ENCODE results near the gene MTMR3.

- TF ChIP-seq CTCF (IDR thresholded peaks at IDR 0.05; ENCODE audit: insufficient read depth, low read depth, low read length) = no peak
- TF ChIP-seq EZH2 (IDR thresholded peaks at IDR 0.05; ENCODE audit: insufficient read depth, low read length) = no peak
These were observed 75.2 kb downstream of the MTMR3 start for GRCh38 chr22:29958170-29958569.
